ENCODE results near the gene OSBPL7.

The OSBPL7 gene

DNA sequence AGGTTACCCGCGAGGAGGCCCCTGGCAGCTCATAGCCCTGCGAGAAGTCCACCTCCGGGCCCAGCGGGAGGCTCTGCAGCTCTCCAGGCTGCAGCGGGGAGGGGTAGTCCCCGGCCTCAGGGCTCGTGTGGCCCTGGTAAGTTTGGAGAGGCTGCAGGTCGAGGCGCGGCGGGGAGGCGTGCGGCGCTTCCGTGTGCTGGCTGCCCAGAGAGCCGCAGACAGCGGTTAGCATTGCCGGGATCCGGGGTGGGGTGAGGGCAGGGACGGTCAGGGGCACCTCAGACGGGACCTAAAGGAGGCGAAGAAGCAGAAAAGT lies 26.6 kb upstream of the OSBPL7 start:
- DNase-seq, result no peak

DNA sequence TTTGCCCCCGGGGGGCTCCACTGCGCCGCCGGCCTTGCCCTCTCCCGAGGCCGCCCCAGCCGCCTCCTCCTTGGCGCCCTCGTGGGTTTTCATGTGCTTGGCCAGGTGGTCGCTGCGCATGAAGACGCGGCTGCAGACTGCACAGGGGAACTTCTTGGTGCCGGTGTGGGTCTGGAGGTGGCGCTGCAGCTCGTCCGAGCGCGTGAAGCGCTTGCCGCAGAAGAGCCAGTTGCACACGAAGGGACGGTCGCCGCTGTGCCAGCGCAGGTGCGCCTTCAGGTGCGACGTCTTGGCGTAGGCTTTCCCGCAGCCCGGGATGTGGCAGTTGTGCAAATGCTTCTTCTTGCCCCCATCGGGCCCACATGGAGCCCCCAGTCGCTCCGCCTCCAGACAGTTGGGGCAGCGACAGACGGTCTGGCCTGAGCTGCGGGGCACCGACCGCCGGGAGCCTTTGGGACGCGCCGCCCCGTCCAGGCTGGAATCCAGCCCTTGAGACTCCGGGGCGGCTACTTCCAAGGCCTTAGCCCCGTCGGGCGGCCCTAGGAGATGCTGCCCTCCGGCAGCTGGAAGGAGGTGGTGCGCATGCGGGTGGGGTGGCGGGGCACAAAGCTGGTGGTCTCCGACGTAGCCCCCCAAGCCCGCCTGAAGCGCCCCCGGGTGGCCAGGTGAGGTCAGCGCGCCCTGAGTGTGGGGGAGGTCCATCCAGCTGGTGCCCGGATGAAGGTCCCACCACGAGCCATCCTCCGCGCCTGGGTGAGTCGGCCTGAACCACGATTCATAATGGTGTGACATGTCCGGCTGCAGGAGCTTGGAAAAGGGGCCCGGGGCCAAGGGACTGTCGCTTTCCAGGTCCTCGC lies 26.0 kb upstream of the OSBPL7 start:
- DNase-seq, result no peak

DNA sequence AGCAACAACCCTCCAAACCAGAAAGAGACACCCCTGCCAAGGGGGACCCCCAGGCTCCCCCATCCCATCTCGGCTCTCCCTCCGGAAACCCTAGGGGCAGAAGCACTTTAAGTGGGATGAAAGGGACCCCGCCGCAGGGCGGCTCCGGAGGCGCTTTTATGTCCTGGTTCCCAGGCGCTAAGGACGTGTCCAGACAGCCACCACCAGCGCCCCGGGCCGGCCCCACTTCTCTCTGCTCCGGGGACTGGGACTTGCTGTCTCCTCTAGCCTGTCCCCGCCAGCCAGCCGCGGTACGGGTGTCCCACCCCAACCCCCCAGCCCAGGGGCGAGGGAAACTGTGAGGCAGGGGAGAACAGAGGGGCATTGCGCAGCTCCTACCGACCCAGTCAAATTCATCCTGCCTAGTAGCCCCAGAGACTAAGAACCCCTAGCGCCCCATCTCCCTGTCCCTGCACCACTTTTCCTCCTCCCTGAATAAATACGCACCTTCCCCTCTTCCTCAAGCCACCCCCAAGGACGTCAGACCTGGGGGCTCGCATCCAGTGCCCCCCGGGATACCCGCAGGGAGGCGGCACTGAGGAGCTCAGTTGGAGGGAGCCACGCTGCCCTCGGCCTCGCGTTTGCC lies 25.2 kb upstream of the OSBPL7 start:
- no peak for DNase-seq

DNA sequence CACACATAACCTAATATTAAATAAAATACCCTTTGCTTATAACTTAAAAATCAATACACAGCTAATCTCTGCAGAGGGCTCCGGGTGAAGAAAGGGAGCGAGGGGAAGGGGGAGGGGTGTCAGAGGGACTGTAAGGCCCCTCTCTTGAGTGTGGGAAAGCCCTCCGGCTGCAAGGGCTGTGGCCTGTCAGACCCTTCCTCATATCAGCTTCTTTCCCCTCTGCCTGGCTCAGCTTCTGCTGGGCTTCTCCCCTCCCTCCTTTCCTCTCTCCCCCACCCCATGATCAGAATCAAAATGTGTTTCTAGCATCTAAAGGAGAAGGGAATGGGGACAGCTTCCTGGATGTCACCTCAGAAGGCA lies 24.1 kb upstream of the OSBPL7 start:
- DNase-seq, result no peak

DNA sequence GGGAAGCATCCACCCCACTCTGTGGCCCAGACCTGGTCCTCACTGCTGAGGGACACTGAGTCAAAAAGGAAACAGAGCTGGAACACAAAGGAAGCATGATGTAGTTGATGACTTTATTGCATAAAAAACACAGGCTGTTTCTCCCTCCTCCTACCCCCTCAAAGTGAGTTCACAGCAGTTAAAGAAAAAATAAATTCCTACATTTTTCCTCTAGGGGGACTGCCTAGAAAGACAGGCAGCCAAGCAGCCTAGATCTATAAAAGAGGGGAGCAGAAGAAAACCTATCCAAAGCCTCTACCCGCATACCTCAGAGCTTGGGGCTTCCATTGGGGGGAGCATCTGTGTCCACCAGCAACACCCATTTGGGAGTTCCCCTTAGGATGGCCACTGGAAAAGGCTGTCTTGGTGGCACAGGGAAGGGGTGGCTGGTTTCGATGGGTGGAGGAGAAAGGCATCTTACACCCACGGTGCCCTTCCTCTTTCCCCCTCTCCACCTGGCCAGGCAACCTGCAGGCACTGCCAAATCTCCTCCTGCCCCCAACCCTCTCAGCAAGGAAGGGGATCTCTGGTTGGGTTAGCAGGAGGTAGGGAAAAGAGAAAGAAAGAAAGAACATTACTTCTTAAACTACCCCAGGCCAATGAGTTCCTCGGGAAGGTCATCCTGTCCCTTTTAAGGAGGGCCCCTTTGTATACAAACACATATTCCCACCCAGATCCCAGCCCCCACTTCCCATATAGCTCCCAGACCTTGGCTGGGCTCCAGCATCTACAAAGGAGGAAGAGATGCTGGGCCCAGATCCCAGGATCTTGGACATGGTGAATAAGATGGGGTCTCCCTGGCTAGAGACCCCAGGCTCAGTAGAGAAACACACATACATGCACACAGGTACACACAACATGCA lies 23.5 kb upstream of the OSBPL7 start:
- no peak for DNase-seq

- DNase-seq, result no peak
These were observed 22.6 kb upstream of the OSBPL7 start for GRCh38 chr17:47844227-47844626.

GRCh38 chr17:47843391-47843730 lies 21.8 kb upstream of the OSBPL7 start:
- DNase-seq, result no peak

DNA sequence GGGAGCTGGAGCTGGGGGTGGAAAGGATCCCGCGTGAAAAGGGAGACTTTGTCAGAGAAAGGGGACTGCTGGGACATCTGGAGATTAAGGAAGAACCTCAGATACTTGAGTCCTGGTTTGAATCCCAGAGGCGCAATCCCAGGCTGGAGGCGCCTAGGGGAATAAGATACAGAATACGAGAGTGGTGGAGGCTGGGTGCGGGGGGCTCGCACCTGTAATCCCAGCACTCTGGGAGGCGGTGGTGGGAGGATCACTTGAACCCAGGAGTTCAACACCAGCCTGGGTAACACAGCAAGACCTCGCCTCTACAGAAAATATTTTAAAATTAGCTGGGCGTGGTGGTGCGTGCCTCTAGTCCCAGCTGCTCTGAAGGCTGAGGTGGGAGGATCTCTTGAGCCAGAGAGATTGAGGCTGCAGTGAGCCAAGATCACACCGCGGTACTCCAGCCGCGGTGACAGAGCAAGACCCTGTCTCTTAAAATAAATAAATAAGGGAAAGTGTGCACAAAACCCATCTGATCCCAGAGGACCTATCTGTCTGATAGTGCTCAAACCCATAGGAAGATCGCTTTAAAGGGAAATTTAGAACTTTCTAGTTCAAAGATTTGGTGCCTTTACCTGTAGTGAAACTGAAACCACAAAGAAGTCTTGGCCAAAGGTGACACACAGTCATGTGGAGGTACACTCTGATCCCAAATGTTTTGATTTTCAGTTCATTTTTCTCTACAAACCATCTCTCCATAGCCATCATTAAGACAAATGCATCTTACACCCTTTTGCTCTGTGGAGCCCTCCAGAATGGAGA lies 20.1 kb upstream of the OSBPL7 start:
- no peak for DNase-seq

GRCh38 chr17:47840742-47841487 lies 19.3 kb upstream of the OSBPL7 start, which contains the start of gene SCRN2:
SCRN2 (minus strand) TSS chr17:47841273; CDS start chr17:47840843, 430 bp downstream.
- DNase-seq, result peak; percentile 25 to 88 (median 72)

- DNase-seq, result peak in 1 of 56 donors; percentile 11
These were observed 18.6 kb upstream of the OSBPL7 start for GRCh38 chr17:47840001-47840741.

DNA sequence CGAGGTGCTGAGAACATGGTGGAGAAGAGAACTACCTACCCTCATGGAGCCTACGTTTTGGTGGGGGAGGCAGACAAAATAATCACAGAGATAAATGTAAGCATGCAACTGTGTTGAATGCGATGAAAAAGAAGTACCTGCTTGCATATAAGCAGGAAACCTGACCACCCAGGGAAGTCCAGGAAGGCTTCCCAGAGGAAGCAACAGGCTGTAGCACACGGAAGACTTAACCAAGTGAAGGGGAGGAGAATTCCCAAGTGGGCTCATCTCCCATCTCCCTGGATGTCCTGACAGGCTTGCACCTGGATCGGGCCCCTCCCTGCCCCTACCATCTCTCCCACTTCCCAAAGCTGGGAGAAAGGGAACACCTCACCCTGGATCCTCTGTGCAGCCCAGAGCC lies 17.5 kb upstream of the OSBPL7 start:
- no peak for DNase-seq

DNA sequence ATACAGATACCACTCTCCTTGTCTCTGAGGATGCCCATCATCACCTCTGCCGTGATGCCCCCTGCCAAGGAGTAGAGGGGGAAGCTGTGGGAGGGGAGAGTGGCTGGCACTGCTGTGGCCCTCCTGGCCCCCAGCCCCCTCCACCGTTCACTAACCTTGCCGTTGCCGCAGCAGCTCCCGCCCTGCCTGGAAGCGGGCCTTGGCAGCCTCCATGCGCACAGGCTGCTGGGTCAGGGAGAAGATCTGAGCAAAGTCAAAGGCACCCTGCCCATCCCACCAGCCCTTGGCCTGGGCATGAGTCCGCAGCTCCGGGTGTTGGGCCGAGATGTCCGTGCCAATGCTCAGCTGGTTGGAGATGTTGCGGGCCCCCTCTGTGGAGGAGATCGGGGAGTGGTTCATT lies 17.0 kb upstream of the OSBPL7 start:
- DNase-seq, result no peak

GRCh38 chr17:47837401-47838039 lies 15.9 kb upstream of the OSBPL7 start:
- DNase-seq, result peak in 1 of 56 donors; percentile 3

DNA sequence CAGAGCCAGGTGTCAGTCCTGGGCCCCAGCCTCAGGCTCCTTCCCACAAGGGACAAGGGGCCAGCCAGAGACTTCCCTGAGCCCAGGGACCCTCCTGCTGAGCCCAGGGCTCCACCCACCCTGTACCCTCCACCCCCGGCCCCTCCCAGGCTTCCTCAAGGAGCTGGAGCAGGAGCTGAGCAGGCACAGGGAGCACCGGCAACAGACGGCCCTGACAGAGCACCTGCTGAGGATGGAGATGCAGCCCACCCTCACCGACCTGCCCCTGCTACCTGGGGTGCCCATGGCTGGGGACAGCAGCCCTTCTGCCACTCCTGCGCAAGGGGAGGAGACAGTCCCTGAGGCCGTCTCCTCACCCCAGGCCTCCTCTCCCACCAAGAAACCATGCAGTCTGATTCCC lies 15.0 kb upstream of the OSBPL7 start:
- DNase-seq, result no peak

GRCh38 chr17:47834756-47835155 lies 13.2 kb upstream of the OSBPL7 start:
- no peak for DNase-seq

- DNase-seq, result peak in 7 of 56 donors; percentile 18 to 68 (median 36)
These were observed 10.3 kb upstream of the OSBPL7 start for GRCh38 chr17:47831934-47832327.

GRCh38 chr17:47831003-47831933 lies 9.7 kb upstream of the OSBPL7 start, which contains the start of the genes LRRC46 and MRPL10:
LRRC46 (plus strand) TSS chr17:47831670; CDS start chr17:47831990, 320 bp downstream.
MRPL10 (minus strand) TSS chr17:47831541; CDS start chr17:47831511, 30 bp downstream.
- peak; percentile 44 to 94 (median 86) for DNase-seq
